Stomach (tissue), 9 donors: ENCODE results near the gene ADPRHL1. TPM values are rescaled to one million over a fixed set of nuclear protein-coding genes. Genes with fewer than 3 reads are reported as not detected.

Experiments
- DNase-seq, 2 donors: peaks; one replicate each; pipeline versions ENCODE4 v3.0.0 to v3.0.0-alpha.2; 2013 to 2019
- H3K27ac ChIP-seq, 5 donors: fragments of 200-600 bp in 4 of 5; sonication (generic) in 4 of 5; one replicate each; pipeline ENCODE4 v1.5.1; 2013 to 2019; ENCODE audit warnings: mild to moderate bottlenecking in 1 of 5, moderate library complexity in 1 of 5
- H3K27me3 ChIP-seq, 3 donors: fragments of 200-600 bp; sonication (generic); one replicate each; pipeline ENCODE4 v1.5.1; 2017 to 2019; ENCODE audit warnings: mixed run types in 1 of 3
- H3K36me3 ChIP-seq, 4 donors: fragments of 200-600 bp; sonication (generic); 1 replicate in 3 of 4; 2 replicates in 1 of 4; pipeline ENCODE4 v1.5.1; 2016 to 2019
- H3K4me1 ChIP-seq, 4 donors: fragments of 200-600 bp; sonication (generic); one replicate each; pipeline ENCODE4 v1.5.1; 2016 to 2019
- H3K4me3 ChIP-seq, 4 donors: fragments of 200-600 bp; sonication (generic) in 3 of 4; one replicate each; pipeline ENCODE4 v1.5.1; 2016 to 2019; ENCODE audit warnings: mild to moderate bottlenecking in 1 of 4
- H3K9me3 ChIP-seq, 4 donors: fragments of 200-600 bp; sonication (generic); one replicate each; pipeline ENCODE4 v1.5.1; 2016 to 2019
- EP300 ChIP-seq: sonication (generic); formaldehyde crosslinking; IDR thresholded peaks from one replicate; pipeline ENCODE4 v1.6.1; 2017; ENCODE audit warnings: antibody characterized with exemption
- POLR2A ChIP-seq, 4 donors: fragments of 450-650 bp; IDR thresholded peaks; one replicate each; pipeline ENCODE4 v1.6.1; 2016; ENCODE audit warnings: antibody characterized with exemption in 4 of 4, control low read depth in 2 of 4, mild to moderate bottlenecking in 1 of 4, moderate library complexity in 1 of 4
- POLR2AphosphoS5 ChIP-seq, 3 donors: sonication (generic); formaldehyde crosslinking; IDR thresholded peaks; one replicate each; pipeline ENCODE4 v1.6.1; 2016; ENCODE audit warnings: antibody characterized with exemption in 3 of 3
- WGBS, 5 donors: extraction: QIAGEN DNeasy Blood & Tissue Kit in 3 of 5; methylation state at CpG; one replicate each; pipeline versions ENCODE4 v1.1.5 to v1.1.7; 2013 to 2018; 5-methylcytosine and 5-hydroxymethylcytosine counted together
- intact Hi-C: fragments of 100-400 bp; cut with DNase I; formaldehyde crosslinking; loops from one replicate; pipeline ENCODE4 v1.15.1; 2023; ENCODE audit warnings: low total_unique reads
- polyA plus RNA-seq, 3 donors: library from polyadenylated mRNA; stranded (reverse); fragments of 200-250 nt; gene quantifications; one replicate each; pipeline ENCODE4 v1.2.3, GENCODE V29; 2013
- total RNA-seq, 5 donors: library from RNA; depleted of rRNA; stranded (reverse); fragments of >200 nt; gene quantifications; one replicate each; pipeline versions ENCODE4 v1.1.0 to v1.2.3, GENCODE V29; 2014 to 2016
- TF ChIP-seq, protein P1 (sequence below), 7 experiments: fragments of 450-650 bp in 4 of 7; fragments of 200-600 bp in 3 of 7; sonication (generic) in 3 of 7; IDR thresholded peaks; one replicate each; pipeline ENCODE4 v1.5.1; 2016 to 2019; ENCODE audit warnings: antibody characterized with exemption in 7 of 7, control low read depth in 2 of 7, mild to moderate bottlenecking in 1 of 7
- donor health status: healthy with polysubstance abuse.
- donor health status: Bipolar disorder and iron deficiency.
- donor health status: healthy.

ADPRHL1 gene
- total and polyA plus RNA-seq, 8 donors = 1.7 to 6.7 (median 2.7) TPM

- Histone ChIP-seq H3K36me3 (no peaks in the 10 kb centered on the region), H3K4me1 (peaks cover 8 to 36% (median 27%) of the 10 kb centered on the region in 4 donors), H3K9me3 (no peaks in the 10 kb centered on the region), H3K4me3 (peak overlapping the region; percentile 51 to 79 (median 64)), H3K27me3 (peaks cover 0 to 29% (median 21%) of the 10 kb centered on the region in 3 donors), H3K27ac (peak overlapping the region; percentile 50 to 84 (median 75))
- TF ChIP-seq POLR2AphosphoS5 (IDR thresholded peaks at IDR 0.05) (no peak), EP300 (no peak), POLR2A (IDR thresholded peaks at IDR 0.05) (no peak)
- TF ChIP-seq, protein P1, sequence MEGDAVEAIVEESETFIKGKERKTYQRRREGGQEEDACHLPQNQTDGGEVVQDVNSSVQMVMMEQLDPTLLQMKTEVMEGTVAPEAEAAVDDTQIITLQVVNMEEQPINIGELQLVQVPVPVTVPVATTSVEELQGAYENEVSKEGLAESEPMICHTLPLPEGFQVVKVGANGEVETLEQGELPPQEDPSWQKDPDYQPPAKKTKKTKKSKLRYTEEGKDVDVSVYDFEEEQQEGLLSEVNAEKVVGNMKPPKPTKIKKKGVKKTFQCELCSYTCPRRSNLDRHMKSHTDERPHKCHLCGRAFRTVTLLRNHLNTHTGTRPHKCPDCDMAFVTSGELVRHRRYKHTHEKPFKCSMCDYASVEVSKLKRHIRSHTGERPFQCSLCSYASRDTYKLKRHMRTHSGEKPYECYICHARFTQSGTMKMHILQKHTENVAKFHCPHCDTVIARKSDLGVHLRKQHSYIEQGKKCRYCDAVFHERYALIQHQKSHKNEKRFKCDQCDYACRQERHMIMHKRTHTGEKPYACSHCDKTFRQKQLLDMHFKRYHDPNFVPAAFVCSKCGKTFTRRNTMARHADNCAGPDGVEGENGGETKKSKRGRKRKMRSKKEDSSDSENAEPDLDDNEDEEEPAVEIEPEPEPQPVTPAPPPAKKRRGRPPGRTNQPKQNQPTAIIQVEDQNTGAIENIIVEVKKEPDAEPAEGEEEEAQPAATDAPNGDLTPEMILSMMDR (IDR thresholded peaks at IDR 0.05) = no peak
- intact Hi-C loops = no loop called here
- WGBS, 5 donors = 79 to 87% (median 85%) methylated on average over 31 to 41 of the region's 41 CpGs
- peak in 1 of 2 donors; percentile 23 for DNase-seq
Observed at GRCh38 chr13:113364901-113365582, 88.2 kb downstream of the ADPRHL1 start.

DNA sequence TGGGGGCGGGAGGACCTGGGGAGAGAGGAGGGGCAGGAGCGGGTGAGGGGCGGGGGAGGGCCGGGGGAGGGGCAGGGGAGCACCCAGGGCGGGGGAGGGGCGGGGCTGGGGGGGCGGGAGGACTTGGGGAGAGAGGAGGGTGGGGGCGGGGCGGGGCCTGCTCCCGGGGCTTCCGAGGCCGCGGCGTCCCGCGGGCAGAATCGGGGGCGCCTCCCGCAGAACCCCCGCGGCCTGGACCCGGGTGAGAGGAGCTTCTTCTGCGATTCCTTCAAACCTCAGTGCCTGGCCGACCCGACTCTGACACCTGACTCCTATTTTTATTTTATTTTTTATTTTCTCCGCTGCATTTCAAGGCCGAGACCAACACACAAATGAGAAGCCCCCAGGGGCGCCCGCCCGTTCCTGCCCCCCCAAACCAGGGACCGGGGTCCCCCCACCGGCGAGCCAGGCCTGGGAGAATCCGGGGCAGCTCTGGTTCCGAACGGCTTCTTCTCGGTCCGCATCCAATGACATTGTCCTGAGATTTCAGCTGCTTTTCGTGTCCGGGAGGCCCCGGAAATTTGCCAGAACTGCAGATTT, 88.9 kb downstream of the ADPRHL1 start:
- H3K4me1 ChIP-seq = peaks cover 8 to 38% (median 29%) of the 10 kb centered on the region in 4 donors
- intact Hi-C loops = no loop called here
- no peaks in the 10 kb centered on the region for H3K9me3 ChIP-seq
- 15 to 31% (median 22%) methylated on average over 18 to 34 of the region's 41 CpGs for WGBS, 5 donors
- DNase-seq = peak in 1 of 2 donors; percentile 47
- peak overlapping the region; percentile 50 to 84 (median 75) for H3K27ac ChIP-seq
- H3K27me3 ChIP-seq = peaks cover 0 to 29% (median 21%) of the 10 kb centered on the region in 3 donors
- no peaks in the 10 kb centered on the region for H3K36me3 ChIP-seq
- H3K4me3 ChIP-seq = peak overlapping the region; percentile 51 to 79 (median 64)
- TF ChIP-seq POLR2A (IDR thresholded peaks at IDR 0.05) (no peak), EP300 (no peak), POLR2AphosphoS5 (IDR thresholded peaks at IDR 0.05) (no peak)
- TF ChIP-seq, protein P1 (IDR thresholded peaks at IDR 0.05) = no peak

DNA sequence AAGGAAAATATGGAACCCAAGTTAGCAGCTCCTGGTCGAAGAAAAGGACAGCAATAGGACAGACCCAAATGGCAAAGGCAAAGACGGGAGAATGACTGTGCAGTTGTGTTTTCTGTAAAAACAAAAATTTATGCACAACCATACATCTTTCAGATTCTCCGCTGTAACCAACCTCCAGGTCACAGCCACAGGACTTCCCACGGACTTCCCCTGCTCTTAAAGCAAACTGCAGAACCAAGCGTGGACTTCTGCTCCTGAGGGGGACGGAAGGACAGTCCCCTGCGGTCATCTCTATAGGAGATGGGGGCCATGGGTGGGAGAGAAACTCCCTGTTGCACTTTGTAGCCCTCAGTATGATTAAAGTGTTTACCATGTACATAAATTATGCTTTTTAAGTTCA, 91.9 kb downstream of the ADPRHL1 start:
- Histone ChIP-seq H3K9me3 (no peaks in the 10 kb centered on the region), H3K4me1 (peaks cover 8 to 47% (median 34%) of the 10 kb centered on the region in 4 donors), H3K27me3 (peaks cover 0 to 29% (median 21%) of the 10 kb centered on the region in 3 donors), H3K27ac (no peak overlapping the region), H3K36me3 (no peaks in the 10 kb centered on the region), H3K4me3 (no peak overlapping the region)
- intact Hi-C loops = no loop called here
- no peak for TF ChIP-seq POLR2A (IDR thresholded peaks at IDR 0.05)
- TF ChIP-seq EP300 = no peak
- TF ChIP-seq, protein P1 (IDR thresholded peaks at IDR 0.05) = no peak
- TF ChIP-seq POLR2AphosphoS5 (IDR thresholded peaks at IDR 0.05) = no peak
- WGBS, 5 donors = 68 to 77% (median 74%) methylated on average over 7 of the region's 7 CpGs
- DNase-seq = no peak

GRCh38 chr13:113360446-113360845, 92.8 kb downstream of the ADPRHL1 start:
- H3K4me1 ChIP-seq = peaks cover 8 to 47% (median 34%) of the 10 kb centered on the region in 4 donors
- intact Hi-C loops = no loop called here
- H3K27ac ChIP-seq = no peak overlapping the region
- H3K4me3 ChIP-seq = no peak overlapping the region
- DNase-seq = no peak
- no peak for TF ChIP-seq POLR2A (IDR thresholded peaks at IDR 0.05)
- TF ChIP-seq POLR2AphosphoS5 (IDR thresholded peaks at IDR 0.05) = no peak
- no peaks in the 10 kb centered on the region for H3K9me3 ChIP-seq
- WGBS, 5 donors = 87 to 93% (median 93%) methylated on average over 6 of the region's 6 CpGs
- H3K27me3 ChIP-seq = peaks cover 0 to 29% (median 21%) of the 10 kb centered on the region in 3 donors
- no peaks in the 10 kb centered on the region for H3K36me3 ChIP-seq
